ENCODE data around the gene GOLGA6D. TPM values are rescaled to one million over a fixed set of nuclear protein-coding genes. Genes with fewer than 3 reads are reported as not detected.
"Not testable (repeated sequence)": the region's sequence is repeated elsewhere in the genome, so short reads cannot be mapped to it uniquely, and the experiment has no call there.

GOLGA6D gene
- total RNA-seq, 2 donors from 2014 or later: not detected

DNA sequence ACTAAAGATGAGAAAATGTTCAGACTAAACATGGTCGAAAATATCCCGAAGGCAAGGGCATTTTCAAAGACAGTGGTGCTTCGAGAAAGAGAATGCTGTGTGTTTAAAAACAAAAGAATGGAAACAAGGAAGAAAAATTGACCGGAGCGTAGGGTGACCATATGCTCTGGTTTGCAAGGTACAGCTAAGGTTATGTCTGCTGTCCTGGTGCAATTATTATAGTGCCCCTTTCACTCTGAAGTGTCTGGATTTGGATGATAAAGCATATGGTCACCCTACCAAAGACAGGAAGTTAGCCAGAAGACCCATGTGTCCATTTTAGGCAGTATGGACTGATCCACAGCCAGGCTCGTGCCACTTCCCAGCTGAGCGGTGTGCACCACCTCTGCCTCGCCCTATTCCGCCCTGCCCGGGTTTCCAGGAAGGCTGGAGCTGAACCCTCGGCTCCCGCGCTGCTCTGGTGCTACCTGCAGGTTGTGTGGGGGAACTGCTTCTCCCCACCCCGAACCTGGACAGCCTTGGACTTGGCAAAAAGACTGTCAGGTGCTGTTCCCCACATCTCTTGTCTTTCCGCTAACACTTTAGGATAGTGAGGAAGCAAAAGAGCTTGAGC, 25.2 kb downstream of the GOLGA6D start:
- peaks cover 4% of the 10 kb centered on the region for H3K27me3 ChIP-seq (replicated peaks; ENCODE audit: insufficient read depth)
- intact Hi-C loops (cut with DNase I): no loop called here
- H3K36me3 ChIP-seq: no peaks in the 10 kb centered on the region
- H3K27ac ChIP-seq: no peak overlapping the region
- WGBS: 33% methylated on average over 15 of the region's 15 CpGs
- no peaks in the 10 kb centered on the region for H3K4me1 ChIP-seq (replicated peaks)
- no peak overlapping the region for H3K4me3 ChIP-seq
- H3K9me3 ChIP-seq: no peaks in the 10 kb centered on the region
- DNase-seq (ENCODE audit: low spot score): no peak
- TF ChIP-seq, protein P1, sequence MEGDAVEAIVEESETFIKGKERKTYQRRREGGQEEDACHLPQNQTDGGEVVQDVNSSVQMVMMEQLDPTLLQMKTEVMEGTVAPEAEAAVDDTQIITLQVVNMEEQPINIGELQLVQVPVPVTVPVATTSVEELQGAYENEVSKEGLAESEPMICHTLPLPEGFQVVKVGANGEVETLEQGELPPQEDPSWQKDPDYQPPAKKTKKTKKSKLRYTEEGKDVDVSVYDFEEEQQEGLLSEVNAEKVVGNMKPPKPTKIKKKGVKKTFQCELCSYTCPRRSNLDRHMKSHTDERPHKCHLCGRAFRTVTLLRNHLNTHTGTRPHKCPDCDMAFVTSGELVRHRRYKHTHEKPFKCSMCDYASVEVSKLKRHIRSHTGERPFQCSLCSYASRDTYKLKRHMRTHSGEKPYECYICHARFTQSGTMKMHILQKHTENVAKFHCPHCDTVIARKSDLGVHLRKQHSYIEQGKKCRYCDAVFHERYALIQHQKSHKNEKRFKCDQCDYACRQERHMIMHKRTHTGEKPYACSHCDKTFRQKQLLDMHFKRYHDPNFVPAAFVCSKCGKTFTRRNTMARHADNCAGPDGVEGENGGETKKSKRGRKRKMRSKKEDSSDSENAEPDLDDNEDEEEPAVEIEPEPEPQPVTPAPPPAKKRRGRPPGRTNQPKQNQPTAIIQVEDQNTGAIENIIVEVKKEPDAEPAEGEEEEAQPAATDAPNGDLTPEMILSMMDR (IDR thresholded peaks at IDR 0.05): peak in 1 of 4 experiments; percentile 33
- no peak for TF ChIP-seq POLR2AphosphoS5 (IDR thresholded peaks at IDR 0.05)

DNA sequence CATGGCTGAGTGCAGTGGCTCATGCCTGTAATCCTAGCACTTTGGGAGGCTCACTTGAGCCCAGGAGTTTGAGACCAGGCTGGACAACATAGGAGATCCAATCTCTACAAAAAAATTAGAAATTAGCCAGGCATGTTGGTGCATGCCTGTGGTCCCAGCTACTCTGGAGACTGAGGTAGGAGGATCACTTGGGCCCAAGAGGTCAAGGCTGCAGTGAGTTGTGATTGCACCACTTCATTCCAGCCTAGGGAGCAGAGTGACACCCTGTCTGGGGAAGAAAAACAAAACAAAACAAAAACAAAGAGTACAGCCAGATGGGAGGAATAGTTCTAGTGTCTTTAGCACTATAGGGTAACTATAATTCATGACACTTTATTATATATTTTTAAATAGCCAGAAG, 27.1 kb downstream of the GOLGA6D start:
- no peak for DNase-seq (ENCODE audit: low spot score)
- intact Hi-C loops (cut with DNase I): no loop called here
- Histone ChIP-seq H3K27me3 (replicated peaks; ENCODE audit: insufficient read depth) (peaks cover under 1% of the 10 kb centered on the region), H3K27ac (no peak overlapping the region), H3K4me1 (replicated peaks) (no peaks in the 10 kb centered on the region), H3K36me3 (no peaks in the 10 kb centered on the region), H3K9me3 (no peaks in the 10 kb centered on the region), H3K4me3 (no peak overlapping the region)
- no peak for TF ChIP-seq POLR2AphosphoS5 (IDR thresholded peaks at IDR 0.05)
- TF ChIP-seq, protein P1 (IDR thresholded peaks at IDR 0.05): no peak
- TF ChIP-seq POLR2A (IDR thresholded peaks at IDR 0.05): no peak

DNA sequence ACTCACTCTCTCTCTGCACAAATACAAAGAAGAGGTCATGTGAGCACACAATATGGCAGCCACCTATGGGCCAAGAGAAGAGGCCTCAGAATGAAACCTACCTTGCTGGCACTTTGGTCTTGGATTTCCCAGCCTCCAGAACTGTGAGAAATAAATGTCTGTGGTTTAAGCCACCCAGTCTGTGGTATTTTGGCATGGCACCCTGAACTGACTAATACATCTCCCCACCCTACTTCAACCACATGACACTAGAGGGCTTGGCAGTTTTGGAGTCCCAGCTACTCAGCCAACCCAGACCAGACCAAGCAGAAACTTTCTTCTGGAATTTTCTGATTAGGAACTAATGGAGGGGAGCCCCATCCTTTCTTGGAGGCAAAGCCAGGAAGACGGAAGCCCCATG, 29.9 kb downstream of the GOLGA6D start:
- H3K36me3 ChIP-seq; H3K9me3 ChIP-seq; H3K27me3 ChIP-seq (replicated peaks; ENCODE audit: insufficient read depth); DNase-seq (ENCODE audit: low spot score); H3K4me1 ChIP-seq (replicated peaks); intact Hi-C loops (cut with DNase I); H3K27ac ChIP-seq; H3K4me3 ChIP-seq: not testable (repeated sequence)
- WGBS: 93% methylated on average over 1 of the region's 1 CpG

DNA sequence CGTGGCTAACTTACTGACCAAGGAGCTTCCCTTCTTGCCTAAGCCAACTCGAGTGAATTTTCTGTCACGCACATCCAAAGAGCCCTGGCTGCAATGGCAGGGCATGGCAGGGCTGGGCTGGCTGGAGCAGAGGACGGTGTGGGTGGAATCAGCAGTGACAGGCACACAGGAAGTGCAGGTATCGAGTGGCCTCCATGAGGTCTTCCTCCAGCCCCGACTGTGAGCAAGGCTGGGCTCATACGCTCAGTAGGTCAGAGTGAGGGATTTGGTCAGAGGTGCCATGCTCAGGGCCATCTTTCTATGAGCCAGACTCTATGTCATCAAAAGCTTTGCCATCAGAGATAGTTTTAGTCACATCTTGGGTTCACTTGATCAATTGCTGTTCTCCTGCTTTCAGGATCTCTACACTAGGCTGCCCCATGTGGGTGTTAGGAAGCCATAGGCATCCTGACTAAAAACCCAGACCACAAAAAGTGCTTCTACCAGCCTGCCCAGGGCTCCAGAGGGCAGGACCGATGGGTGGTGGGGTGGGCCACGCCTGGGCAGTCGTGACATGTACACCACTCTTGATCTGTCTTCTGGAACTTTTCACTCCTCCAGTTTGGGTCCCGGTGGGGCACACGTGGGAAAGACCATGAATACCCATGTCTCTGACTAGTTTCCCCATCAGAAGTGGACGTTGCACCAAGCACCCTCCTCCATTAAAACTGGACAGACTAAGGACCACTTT, 30.6 kb downstream of the GOLGA6D start:
- H3K4me3 ChIP-seq: no peak overlapping the region
- H3K9me3 ChIP-seq: no peaks in the 10 kb centered on the region
- H3K27me3 ChIP-seq (replicated peaks; ENCODE audit: insufficient read depth): no peaks in the 10 kb centered on the region
- no peak overlapping the region for H3K27ac ChIP-seq
- intact Hi-C loops (cut with DNase I): no loop called here
- H3K36me3 ChIP-seq: no peaks in the 10 kb centered on the region
- no peaks in the 10 kb centered on the region for H3K4me1 ChIP-seq (replicated peaks)
- TF ChIP-seq POLR2A (IDR thresholded peaks at IDR 0.05): no peak
- TF ChIP-seq POLR2AphosphoS5 (IDR thresholded peaks at IDR 0.05): no peak
- TF ChIP-seq, protein P1 (IDR thresholded peaks at IDR 0.05): no peak
- DNase-seq (ENCODE audit: low spot score): no peak
- WGBS: 83% methylated on average over 13 of the region's 13 CpGs

DNA sequence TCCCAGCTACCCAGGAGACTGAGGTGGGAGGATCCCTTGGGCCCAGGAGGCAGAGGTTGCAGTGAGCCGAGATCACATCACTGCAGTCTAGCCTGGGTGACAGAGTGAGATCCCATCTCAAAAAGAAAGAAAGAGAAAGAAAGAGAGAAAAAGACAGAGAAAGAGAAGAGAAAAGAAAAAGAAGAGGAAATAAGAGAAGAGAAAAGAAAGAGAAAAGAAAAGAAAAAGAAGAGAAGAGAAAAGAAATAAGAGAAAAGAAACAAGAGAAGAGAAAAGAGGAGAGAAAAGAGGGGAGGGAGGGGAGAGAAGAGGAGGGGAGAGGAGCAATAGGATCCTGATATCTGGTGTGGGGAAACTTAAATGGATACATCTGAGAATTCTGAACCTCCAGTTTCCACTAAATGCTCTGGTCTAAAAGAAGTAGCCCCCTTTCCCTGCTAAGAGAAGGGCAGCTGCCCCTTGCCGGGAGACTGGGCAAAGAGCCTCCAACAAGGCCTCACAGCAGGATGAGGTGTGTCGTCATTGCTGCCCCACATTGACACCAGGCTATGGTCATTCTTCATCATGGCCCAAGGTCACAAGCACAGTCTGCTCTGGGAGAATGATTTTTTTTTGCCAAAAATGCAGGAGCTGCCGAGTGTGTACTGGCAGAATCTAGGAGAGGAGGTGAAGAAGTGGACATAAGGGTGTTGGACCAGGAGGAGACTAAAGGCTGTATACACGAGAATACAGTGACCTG, 32.1 kb downstream of the GOLGA6D start:
- WGBS: 84% methylated on average over 5 of the region's 5 CpGs
- no peaks in the 10 kb centered on the region for H3K36me3 ChIP-seq
- no peaks in the 10 kb centered on the region for H3K27me3 ChIP-seq (replicated peaks; ENCODE audit: insufficient read depth)
- DNase-seq (ENCODE audit: low spot score): no peak
- intact Hi-C loops (cut with DNase I): no loop called here
- H3K27ac ChIP-seq: no peak overlapping the region
- no peaks in the 10 kb centered on the region for H3K4me1 ChIP-seq (replicated peaks)
- H3K9me3 ChIP-seq: no peaks in the 10 kb centered on the region
- TF ChIP-seq, protein P1 (IDR thresholded peaks at IDR 0.05): no peak
- TF ChIP-seq POLR2AphosphoS5 (IDR thresholded peaks at IDR 0.05): no peak
- no peak for TF ChIP-seq POLR2A (IDR thresholded peaks at IDR 0.05)
- H3K4me3 ChIP-seq: no peak overlapping the region

DNA sequence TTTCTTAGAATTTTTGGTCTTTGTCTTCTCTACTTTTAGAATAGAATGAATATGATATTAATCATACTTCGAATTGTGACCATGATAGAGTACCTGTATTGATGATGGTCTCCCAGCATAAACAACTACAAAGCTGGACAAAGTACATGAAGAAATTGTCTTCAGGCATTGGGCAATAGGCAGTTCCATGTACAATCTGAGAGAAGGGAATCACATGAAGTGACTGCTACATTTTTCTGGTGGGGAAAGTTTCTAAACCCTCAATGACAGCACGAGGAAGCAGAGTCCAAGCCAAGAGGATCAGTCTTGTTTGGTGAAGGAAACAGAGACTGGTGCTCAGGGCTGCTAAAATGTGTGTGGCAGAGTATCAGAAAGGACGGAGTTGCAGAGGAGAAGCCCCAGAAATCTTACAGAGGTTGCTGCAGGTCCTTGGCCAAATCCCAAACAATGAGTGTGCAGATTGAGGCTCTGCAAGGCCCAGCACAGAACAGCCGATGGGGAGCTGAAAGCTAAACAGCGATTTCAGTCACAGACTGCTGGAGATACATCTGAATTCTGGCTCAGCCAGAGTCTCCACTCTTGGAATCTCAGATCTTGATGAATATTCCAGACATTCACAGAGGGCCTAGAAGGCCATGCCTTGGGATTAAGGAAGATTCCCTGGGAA, 36.7 kb downstream of the GOLGA6D start:
- WGBS: 88% methylated on average over 5 of the region's 5 CpGs
- H3K9me3 ChIP-seq; DNase-seq (ENCODE audit: low spot score); H3K27ac ChIP-seq; H3K4me3 ChIP-seq; H3K36me3 ChIP-seq; H3K4me1 ChIP-seq (replicated peaks); H3K27me3 ChIP-seq (replicated peaks; ENCODE audit: insufficient read depth); intact Hi-C loops (cut with DNase I): not testable (repeated sequence)

Measured in prostate gland (tissue), 2 donors.